ENCODE data around the gene KIF16B. TPM values are rescaled to one million over a fixed set of nuclear protein-coding genes. Genes with fewer than 3 reads are reported as not detected.

KIF16B gene
- total and polyA plus RNA-seq, 10 of the 15 experiments (the other 5 are each of a cell fraction or from before 2014, with no cell fraction given): 0.21 to 5.2 (median 3.0) TPM

DNA sequence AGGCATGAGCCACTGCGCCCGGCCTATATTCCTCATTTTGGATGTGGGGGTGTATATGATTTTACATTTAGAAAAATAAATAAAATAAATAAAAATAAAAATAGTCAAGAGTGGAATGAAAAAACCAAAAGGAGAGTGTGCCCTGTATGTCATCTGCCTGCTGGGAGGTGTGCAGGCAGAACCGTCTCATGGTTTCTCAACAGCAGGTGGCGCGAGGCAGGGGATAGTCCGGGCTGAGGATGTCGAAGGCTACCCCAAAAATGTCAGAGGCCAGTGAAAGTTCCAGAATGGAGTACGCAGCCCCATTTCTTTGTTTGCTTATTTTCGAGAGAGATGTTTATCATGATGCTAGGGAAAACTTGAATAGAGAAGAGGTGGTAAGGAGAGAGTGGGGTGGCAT, 16.4 kb upstream of the KIF16B start (continued):
- TF ChIP-seq, protein P1, sequence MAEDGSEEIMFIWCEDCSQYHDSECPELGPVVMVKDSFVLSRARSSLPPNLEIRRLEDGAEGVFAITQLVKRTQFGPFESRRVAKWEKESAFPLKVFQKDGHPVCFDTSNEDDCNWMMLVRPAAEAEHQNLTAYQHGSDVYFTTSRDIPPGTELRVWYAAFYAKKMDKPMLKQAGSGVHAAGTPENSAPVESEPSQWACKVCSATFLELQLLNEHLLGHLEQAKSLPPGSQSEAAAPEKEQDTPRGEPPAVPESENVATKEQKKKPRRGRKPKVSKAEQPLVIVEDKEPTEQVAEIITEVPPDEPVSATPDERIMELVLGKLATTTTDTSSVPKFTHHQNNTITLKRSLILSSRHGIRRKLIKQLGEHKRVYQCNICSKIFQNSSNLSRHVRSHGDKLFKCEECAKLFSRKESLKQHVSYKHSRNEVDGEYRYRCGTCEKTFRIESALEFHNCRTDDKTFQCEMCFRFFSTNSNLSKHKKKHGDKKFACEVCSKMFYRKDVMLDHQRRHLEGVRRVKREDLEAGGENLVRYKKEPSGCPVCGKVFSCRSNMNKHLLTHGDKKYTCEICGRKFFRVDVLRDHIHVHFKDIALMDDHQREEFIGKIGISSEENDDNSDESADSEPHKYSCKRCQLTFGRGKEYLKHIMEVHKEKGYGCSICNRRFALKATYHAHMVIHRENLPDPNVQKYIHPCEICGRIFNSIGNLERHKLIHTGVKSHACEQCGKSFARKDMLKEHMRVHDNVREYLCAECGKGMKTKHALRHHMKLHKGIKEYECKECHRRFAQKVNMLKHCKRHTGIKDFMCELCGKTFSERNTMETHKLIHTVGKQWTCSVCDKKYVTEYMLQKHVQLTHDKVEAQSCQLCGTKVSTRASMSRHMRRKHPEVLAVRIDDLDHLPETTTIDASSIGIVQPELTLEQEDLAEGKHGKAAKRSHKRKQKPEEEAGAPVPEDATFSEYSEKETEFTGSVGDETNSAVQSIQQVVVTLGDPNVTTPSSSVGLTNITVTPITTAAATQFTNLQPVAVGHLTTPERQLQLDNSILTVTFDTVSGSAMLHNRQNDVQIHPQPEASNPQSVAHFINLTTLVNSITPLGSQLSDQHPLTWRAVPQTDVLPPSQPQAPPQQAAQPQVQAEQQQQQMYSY (CRISPR knock-in tag; IDR thresholded peaks at IDR 0.05): no peak
- TF ChIP-seq POLR2AphosphoS5 (IDR thresholded peaks at IDR 0.05; ENCODE audit: low read length) (no peak), CBX5 (IDR thresholded peaks at IDR 0.05; ENCODE audit: low read depth) (no peak), RELA (IDR thresholded peaks at IDR 0.05; ENCODE audit: borderline replicate concordance, partially characterized antibody) (no peak), ZNF207 (IDR thresholded peaks at IDR 0.05; ENCODE audit: borderline replicate concordance) (no peak), ZNF274 (IDR thresholded peaks at IDR 0.05; ENCODE audit: insufficient read depth, insufficient read length) (no peak)
- TF ChIP-seq, protein P2, sequence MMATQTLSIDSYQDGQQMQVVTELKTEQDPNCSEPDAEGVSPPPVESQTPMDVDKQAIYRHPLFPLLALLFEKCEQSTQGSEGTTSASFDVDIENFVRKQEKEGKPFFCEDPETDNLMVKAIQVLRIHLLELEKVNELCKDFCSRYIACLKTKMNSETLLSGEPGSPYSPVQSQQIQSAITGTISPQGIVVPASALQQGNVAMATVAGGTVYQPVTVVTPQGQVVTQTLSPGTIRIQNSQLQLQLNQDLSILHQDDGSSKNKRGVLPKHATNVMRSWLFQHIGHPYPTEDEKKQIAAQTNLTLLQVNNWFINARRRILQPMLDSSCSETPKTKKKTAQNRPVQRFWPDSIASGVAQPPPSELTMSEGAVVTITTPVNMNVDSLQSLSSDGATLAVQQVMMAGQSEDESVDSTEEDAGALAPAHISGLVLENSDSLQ (IDR thresholded peaks at IDR 0.05): no peak
- TF ChIP-seq, protein P3, sequence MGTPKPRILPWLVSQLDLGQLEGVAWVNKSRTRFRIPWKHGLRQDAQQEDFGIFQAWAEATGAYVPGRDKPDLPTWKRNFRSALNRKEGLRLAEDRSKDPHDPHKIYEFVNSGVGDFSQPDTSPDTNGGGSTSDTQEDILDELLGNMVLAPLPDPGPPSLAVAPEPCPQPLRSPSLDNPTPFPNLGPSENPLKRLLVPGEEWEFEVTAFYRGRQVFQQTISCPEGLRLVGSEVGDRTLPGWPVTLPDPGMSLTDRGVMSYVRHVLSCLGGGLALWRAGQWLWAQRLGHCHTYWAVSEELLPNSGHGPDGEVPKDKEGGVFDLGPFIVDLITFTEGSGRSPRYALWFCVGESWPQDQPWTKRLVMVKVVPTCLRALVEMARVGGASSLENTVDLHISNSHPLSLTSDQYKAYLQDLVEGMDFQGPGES (IDR thresholded peaks at IDR 0.05): no peak

Data from GM12878 (cell line).